SH-SY5Y (cell line): ENCODE data around the gene ZBTB38.

ENCODE experiments used
- GATA2 ChIP-seq: IDR thresholded peaks from 2 replicates; pipeline ENCODE4 v1.6.1; 2011; ENCODE audit warnings: mild to moderate bottlenecking, low read depth, low read length
- GATA3 ChIP-seq: IDR thresholded peaks from 2 replicates; pipeline ENCODE4 v1.6.1; 2011; ENCODE audit warnings: low read depth, mild to moderate bottlenecking, low read length, moderate library complexity

Gene ZBTB38

GRCh38 chr3:141349711-141350110 is 18.6 kb upstream of the ZBTB38 start:
- no peak for TF ChIP-seq GATA3
- TF ChIP-seq GATA2, result no peak

DNA sequence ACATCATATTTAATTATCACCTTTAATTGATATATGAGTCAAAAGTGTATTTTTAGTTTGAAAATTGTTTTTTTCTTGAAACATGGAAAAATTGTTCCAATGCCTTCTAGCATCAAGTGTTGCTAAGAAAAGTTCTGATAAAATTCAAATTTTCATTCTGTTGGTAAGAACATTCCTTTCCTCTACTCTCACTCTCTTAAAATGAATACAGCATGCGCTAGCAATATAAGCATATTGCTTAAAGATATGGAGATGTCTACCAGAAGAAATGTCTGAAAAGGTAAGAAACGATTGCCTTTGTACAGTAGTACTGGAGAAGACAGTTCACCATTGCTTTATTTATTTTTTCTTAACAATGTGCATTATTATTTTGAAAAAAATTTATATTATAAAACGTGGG is 17.6 kb upstream of the ZBTB38 start:
- TF ChIP-seq GATA3, result no peak
- TF ChIP-seq GATA2, result no peak

GRCh38 chr3:141352262-141352984 is 15.9 kb upstream of the ZBTB38 start:
- TF ChIP-seq GATA3 (no peak), GATA2 (no peak)

DNA sequence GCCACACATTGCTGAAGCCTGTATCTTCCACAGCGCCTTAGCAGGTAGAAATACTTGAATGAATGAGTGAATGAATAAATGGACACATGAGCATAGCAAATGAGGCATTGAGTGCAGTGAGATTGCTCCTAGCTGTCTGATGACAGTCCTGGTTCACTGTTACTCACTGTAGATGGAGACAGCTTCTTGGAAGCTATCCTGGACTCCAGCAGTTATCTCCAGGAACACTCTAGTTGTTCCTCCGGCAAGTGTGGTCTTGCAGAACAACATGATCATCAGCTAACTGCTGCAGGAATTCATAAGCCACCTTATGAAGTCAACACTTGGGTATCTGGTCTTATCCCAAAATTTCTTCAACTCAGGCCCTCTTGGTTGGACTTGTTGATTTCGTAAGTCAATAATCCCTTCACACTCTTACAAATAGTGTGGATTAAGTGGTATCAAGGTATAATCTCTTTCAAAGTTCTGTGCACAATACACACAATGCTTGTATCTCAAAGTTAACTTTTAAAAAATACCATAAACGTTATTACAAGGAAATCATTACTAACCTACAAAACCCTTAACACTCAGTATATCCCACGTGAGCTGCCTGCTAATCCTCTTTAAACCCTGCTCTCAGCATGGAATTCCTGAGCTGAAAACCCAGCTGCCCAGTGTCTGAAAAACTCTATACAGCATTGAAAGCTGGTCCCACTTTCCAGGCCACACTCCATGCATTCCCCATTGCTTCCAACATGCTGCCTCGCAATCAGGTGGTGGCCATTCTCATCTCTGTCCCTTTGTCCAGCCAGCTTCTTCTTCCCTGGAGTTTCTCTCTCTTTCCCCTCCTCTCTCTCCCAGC is 14.4 kb upstream of the ZBTB38 start:
- no peak for TF ChIP-seq GATA3
- TF ChIP-seq GATA2, result no peak

DNA sequence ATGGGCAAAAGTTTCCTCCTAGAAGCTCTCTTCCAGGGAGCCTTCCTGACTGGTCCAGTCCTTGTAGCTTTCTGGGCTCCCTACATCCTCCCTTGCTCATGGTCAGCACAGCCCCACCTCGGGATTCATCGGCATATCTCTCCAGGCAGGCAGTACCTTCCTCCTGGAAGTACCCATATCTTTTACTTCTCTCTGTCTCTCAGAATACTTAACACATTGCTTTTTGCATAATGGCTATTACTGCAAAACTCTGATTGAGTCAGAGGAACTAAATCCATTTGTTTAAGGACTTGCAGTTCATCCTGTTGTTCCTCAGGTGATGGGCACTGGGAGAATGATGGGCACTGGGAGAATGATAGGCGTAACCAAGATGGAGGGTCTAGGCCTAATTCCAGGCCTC is 13.8 kb upstream of the ZBTB38 start:
- TF ChIP-seq GATA3, result no peak

DNA sequence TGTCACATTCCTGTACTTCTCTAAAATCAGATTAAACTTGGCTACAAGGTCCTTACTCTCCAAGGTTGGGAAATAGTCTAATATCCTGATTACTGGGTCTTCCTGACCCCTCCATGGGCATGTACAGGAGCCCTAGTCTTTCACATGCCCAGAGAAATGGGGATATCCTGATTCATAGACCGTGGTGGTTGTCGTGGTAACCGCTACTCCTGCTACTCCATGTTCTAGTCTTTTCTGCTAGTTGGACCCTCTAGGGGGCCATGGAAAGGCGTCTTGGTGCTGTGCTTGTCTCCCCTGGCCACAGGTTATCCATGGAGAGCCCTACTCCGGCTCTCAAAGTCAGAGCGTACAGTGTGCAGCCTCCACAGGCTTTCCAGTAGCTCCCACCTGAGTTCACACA is 13.1 kb upstream of the ZBTB38 start:
- TF ChIP-seq GATA2, result no peak
- no peak for TF ChIP-seq GATA3

DNA sequence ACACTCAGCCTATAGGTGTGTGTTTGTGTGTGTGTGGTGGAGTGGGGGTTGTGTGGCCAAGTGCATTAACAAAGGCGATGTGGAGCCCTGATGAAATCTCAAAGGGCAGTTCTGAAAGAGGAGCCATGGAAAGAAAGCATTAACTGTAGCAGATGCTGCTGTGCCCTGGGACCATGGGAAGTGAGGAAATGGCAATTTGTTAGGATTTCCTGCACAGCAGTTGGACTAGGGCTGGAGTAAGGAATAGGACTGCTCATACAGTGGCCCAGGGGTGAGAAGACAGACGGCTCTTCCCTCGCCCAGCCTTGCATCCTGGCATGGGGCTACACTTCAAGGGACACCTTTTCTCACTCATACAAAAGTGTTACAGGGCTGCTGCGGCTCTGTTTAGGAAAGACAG is 12.3 kb upstream of the ZBTB38 start:
- TF ChIP-seq GATA2, result no peak
- TF ChIP-seq GATA3, result no peak

- TF ChIP-seq GATA3 (no peak), GATA2 (no peak)
These were observed 7.3 kb upstream of the ZBTB38 start for GRCh38 chr3:141360888-141361598.

- TF ChIP-seq GATA3, result no peak
- no peak for TF ChIP-seq GATA2
These were observed 5.6 kb upstream of the ZBTB38 start for GRCh38 chr3:141362736-141363135.

DNA sequence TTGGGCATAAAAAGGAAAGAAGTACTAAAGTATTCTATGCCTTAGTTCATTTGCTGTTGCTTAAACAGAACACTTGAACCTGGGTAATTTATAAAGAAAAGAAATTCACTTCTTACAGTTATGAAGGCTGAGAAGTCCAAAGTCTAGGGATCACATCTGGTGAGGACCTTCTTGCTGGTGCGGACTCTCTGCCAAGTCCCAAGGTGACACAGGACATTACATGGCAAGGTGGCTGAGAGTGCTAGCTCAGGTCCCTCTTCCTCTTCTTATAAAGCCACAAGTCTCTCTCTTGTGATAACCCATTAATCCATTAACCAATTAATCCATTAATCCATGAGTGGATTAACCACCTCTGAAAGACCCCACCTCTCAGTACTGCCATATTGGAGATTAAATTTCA is 3.1 kb upstream of the ZBTB38 start:
- no peak for TF ChIP-seq GATA3
- TF ChIP-seq GATA2, result no peak

DNA sequence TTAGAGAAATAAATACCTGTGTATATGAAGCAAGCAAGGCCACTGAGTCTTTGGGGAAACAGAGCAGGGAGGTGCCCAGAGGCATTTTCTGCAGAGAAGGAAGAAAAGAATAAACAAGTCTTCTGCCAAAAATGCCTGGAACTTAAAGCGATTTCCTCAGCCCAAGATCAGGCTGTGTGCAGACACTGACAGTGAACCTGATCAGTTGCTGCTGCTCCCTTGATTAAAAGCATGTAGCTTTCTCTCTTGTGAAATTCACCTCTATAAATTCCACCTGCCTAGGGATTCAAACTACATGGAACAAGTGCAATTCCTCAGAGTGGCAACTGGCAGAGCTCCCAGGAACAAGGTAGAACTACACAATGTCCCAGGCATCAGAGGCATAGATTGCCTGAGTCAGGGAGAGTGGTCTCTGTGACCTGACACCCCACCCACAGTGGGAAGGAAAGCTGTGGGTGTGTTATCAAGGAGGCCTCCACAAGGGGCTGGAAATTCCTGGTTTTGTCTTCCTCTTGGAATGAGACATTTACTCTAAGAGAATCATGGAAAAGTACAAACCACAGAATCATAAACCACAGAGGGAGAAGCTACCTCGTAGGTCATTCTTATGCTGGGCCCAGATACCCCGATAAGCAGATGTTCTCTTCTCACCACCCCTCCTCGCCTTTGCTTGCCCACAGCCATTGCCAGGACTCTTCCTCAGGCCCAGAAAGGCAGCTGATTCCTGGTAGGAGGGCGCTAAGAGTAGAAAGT is 1.8 kb upstream of the ZBTB38 start:
- TF ChIP-seq GATA2, result no peak
- TF ChIP-seq GATA3, result no peak

DNA sequence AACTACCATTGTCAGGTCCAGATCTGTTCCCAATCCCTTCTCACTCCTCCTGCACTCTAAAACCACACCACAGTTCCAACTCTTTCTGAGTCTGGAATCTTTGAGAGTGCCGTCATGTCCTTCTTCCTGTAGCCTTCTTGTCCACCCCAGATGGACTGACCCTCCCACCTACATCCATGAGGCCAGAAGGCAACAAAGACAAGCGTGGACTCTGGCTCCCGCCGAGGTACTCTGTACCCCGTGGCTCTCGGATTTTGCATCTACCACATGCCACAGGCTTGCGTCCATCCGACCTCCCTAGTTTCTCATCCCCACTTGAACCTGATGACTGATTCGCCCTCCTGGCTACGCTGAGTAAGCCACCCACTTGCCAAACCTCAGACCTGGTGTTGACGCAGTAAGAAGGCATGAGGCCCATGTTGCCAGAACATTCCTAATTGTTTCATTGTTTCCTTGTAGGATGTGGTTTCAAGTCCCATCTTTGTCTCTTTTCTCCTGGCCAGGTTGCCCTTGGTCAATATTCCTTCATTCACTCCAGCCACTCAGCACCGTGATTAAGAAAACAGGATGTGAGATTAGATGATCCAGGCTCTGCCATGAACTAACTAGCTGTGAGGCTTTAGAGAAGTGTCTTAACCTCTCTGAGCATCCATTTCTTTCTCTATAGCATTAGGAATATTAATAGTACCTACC is 1.1 kb upstream of the ZBTB38 start:
- no peak for TF ChIP-seq GATA2
- no peak for TF ChIP-seq GATA3

- TF ChIP-seq GATA3 (no peak), GATA2 (no peak)
These were observed 856 bp downstream of the ZBTB38 start for GRCh38 chr3:141368925-141369794.
